Mesenchymal stem cell (in vitro differentiated cells and primary cell): ENCODE measurements around the gene PARP2.
"Not testable (repeated sequence)": the region's sequence is repeated elsewhere in the genome, so short reads cannot be mapped to it uniquely, and the experiment has no call there.

Experiments used
- DNase-seq: peaks from one replicate; pipeline ENCODE4 v3.0.0-alpha.2; 2013
- H2AFZ ChIP-seq: one replicate; pipeline ENCODE4 v1.6.1; 2013; ENCODE audit warnings: low read depth, mild to moderate bottlenecking, control low read depth, inconsistent platforms, low read length, moderate library complexity
- H2AK5ac ChIP-seq: 2 replicates; pipeline ENCODE4 v1.6.1; 2013; ENCODE audit warnings: low read length, moderate library complexity, mild to moderate bottlenecking, inconsistent platforms; ENCODE audit not compliant: severe bottlenecking
- H2BK120ac ChIP-seq: one replicate; pipeline ENCODE4 v1.6.1; 2013; ENCODE audit warnings: low read depth, mild to moderate bottlenecking, inconsistent platforms, low read length, moderate library complexity
- H2BK12ac ChIP-seq, 2 experiments: one replicate each; pipeline ENCODE4 v1.6.1; 2013; ENCODE audit warnings: inconsistent platforms in 2 of 2, low read length in 2 of 2, mild to moderate bottlenecking in 2 of 2, moderate library complexity in 2 of 2, control low read depth in 1 of 2
- H2BK15ac ChIP-seq: one replicate; pipeline ENCODE4 v1.6.1; 2013; ENCODE audit warnings: mild to moderate bottlenecking, low read depth, inconsistent platforms; ENCODE audit not compliant: poor library complexity, severe bottlenecking
- H2BK5ac ChIP-seq: 2 replicates; pipeline ENCODE4 v1.6.1; 2013; ENCODE audit warnings: low read depth, mild to moderate bottlenecking, low read length, control low read depth, inconsistent platforms; ENCODE audit not compliant: poor library complexity, severe bottlenecking
- H3K14ac ChIP-seq, 2 experiments: one replicate each; pipeline ENCODE4 v1.6.1; 2013; ENCODE audit warnings: inconsistent platforms in 2 of 2, low read length in 2 of 2, control low read depth in 1 of 2, mild to moderate bottlenecking in 1 of 2, moderate library complexity in 1 of 2
- H3K18ac ChIP-seq, 2 experiments: one replicate each; pipeline ENCODE4 v1.6.1; 2013; ENCODE audit warnings: inconsistent platforms in 2 of 2, low read length in 2 of 2, control low read depth in 1 of 2, low read depth in 1 of 2, mild to moderate bottlenecking in 1 of 2
- H3K23ac ChIP-seq, 2 experiments: one replicate each; pipeline ENCODE4 v1.6.1; 2013; ENCODE audit warnings: inconsistent platforms in 2 of 2, low read length in 2 of 2, mild to moderate bottlenecking in 2 of 2, moderate library complexity in 2 of 2, control low read depth in 1 of 2
- H3K27ac ChIP-seq: 2 replicates; pipeline ENCODE4 v1.5.1; 2013; ENCODE audit warnings: mild to moderate bottlenecking, moderate library complexity, low read length, control low read depth, inconsistent platforms; ENCODE audit not compliant: poor library complexity, severe bottlenecking
- H3K27me3 ChIP-seq, 2 experiments: 2 replicates each; pipeline versions ENCODE4 v1.6.1 to v1.7.0; 2013; ENCODE audit warnings: low read length in 2 of 2, mild to moderate bottlenecking in 2 of 2, moderate library complexity in 2 of 2, control low read depth in 1 of 2, inconsistent platforms in 1 of 2; ENCODE audit not compliant: control insufficient read depth in 1 of 2, insufficient read depth in 1 of 2
- H3K36me3 ChIP-seq, 2 experiments: 2 replicates each; pipeline versions ENCODE4 v1.6.1 to v1.7.0; 2013; ENCODE audit warnings: low read length in 2 of 2, control low read depth in 1 of 2, inconsistent platforms in 1 of 2, low read depth in 1 of 2, mild to moderate bottlenecking in 1 of 2; ENCODE audit not compliant: insufficient read depth in 2 of 2, control insufficient read depth in 1 of 2
- H3K4ac ChIP-seq, 2 experiments: one replicate each; pipeline ENCODE4 v1.6.1; 2013; ENCODE audit warnings: inconsistent platforms in 2 of 2, low read length in 2 of 2, mild to moderate bottlenecking in 2 of 2, moderate library complexity in 2 of 2, control low read depth in 1 of 2, low read depth in 1 of 2
- H3K4me1 ChIP-seq: 2 replicates; pipeline ENCODE4 v1.6.1; 2013; ENCODE audit warnings: low read depth, low read length, control low read depth; ENCODE audit not compliant: control insufficient read depth, insufficient read depth
- H3K4me2 ChIP-seq: 2 replicates; pipeline ENCODE4 v1.6.1; 2013; ENCODE audit warnings: low read length, mild to moderate bottlenecking, inconsistent platforms; ENCODE audit not compliant: poor library complexity, severe bottlenecking
- H3K4me3 ChIP-seq, 2 experiments: 2 replicates each; pipeline versions ENCODE4 v1.5.1 to v1.7.0; 2013; ENCODE audit warnings: low read length in 2 of 2, mild to moderate bottlenecking in 2 of 2, control low read depth in 1 of 2, low read depth in 1 of 2; ENCODE audit not compliant: insufficient read depth in 1 of 2
- H3K79me1 ChIP-seq: replicated peaks from 2 replicates; pipeline ENCODE4 v1.6.1; 2013; ENCODE audit warnings: mild to moderate bottlenecking, control low read depth, low read length, inconsistent platforms; ENCODE audit not compliant: poor library complexity, severe bottlenecking
- H3K9ac ChIP-seq: 2 replicates; pipeline ENCODE4 v1.7.0; 2013; ENCODE audit warnings: mild to moderate bottlenecking, low read length, moderate library complexity
- H3K9me3 ChIP-seq: 2 replicates; pipeline ENCODE4 v1.7.0; 2013; ENCODE audit warnings: mild to moderate bottlenecking, low read length; ENCODE audit not compliant: control insufficient read depth
- H4K8ac ChIP-seq: one replicate; pipeline ENCODE4 v1.6.1; 2013; ENCODE audit warnings: inconsistent platforms, mild to moderate bottlenecking, low read length, moderate library complexity
- H4K91ac ChIP-seq: one replicate; pipeline ENCODE4 v1.6.1; 2013; ENCODE audit warnings: mild to moderate bottlenecking, low read length, inconsistent platforms
- WGBS: methylation state at CpG from one replicate; pipeline ENCODE4 v1.1.7; 2013; ENCODE audit warnings: mixed read lengths; 5-methylcytosine and 5-hydroxymethylcytosine counted together

The PARP2 gene

GRCh38 chr14:20334017-20334416 is 9.4 kb upstream of the PARP2 start:
- H3K23ac ChIP-seq, result no peak overlapping the region
- no peak overlapping the region for H3K4me2 ChIP-seq
- 74% methylated on average over 3 of the region's 7 CpGs for WGBS
- H3K18ac ChIP-seq, result no peak overlapping the region
- no peaks in the 10 kb centered on the region for H3K79me1 ChIP-seq
- H3K4me1 ChIP-seq, result no peaks in the 10 kb centered on the region
- peaks cover 0 to under 1% of the 10 kb centered on the region in 2 experiments for H3K36me3 ChIP-seq
- H3K4ac ChIP-seq, result no peak overlapping the region
- H3K9ac ChIP-seq, result peak overlapping the region; percentile 87
- H3K27ac ChIP-seq, result no peak overlapping the region
- H2AK5ac ChIP-seq, result no peak overlapping the region
- H4K8ac ChIP-seq, result no peak overlapping the region
- H2BK15ac ChIP-seq, result no peak overlapping the region
- H3K9me3 ChIP-seq, result no peaks in the 10 kb centered on the region
- no peak overlapping the region for H2AFZ ChIP-seq
- H3K4me3 ChIP-seq, result no peak overlapping the region
- H2BK5ac ChIP-seq, result no peak overlapping the region
- no peak overlapping the region for H2BK12ac ChIP-seq
- no peak overlapping the region for H2BK120ac ChIP-seq
- H4K91ac ChIP-seq, result no peak overlapping the region
- no peaks in the 10 kb centered on the region for H3K27me3 ChIP-seq
- no peak overlapping the region for H3K14ac ChIP-seq
- no peak for DNase-seq

- not testable (repeated sequence) for H3K9me3 ChIP-seq, H3K79me1 ChIP-seq, H3K27me3 ChIP-seq, DNase-seq, H3K4ac ChIP-seq, H4K91ac ChIP-seq, H3K23ac ChIP-seq, H2BK12ac ChIP-seq, H4K8ac ChIP-seq, H3K4me3 ChIP-seq, H2BK120ac ChIP-seq, H3K27ac ChIP-seq, H2BK5ac ChIP-seq, H2AFZ ChIP-seq, H2AK5ac ChIP-seq, H3K4me1 ChIP-seq, H3K14ac ChIP-seq, H3K18ac ChIP-seq, H3K9ac ChIP-seq, H2BK15ac ChIP-seq, H3K4me2 ChIP-seq
- WGBS, result 100% methylated on average over 3 of the region's 4 CpGs
- peaks cover 0 to 10% of the 10 kb centered on the region in 2 experiments for H3K36me3 ChIP-seq
These were observed 2.4 kb upstream of the PARP2 start for GRCh38 chr14:20341032-20341431.

- no peak overlapping the region for H4K91ac ChIP-seq
- no CpG with 5 or more reads among the region's 2 CpGs for WGBS
These were observed 1.8 kb upstream of the PARP2 start for GRCh38 chr14:20341646-20342045.

GRCh38 chr14:20343862-20344220 is 406 bp downstream of the PARP2 start:
- H3K14ac ChIP-seq, result no peak overlapping the region
- H3K27ac ChIP-seq, result peak overlapping the region; percentile 66
- peak overlapping the region; percentile 98 for H3K9ac ChIP-seq
- no peaks in the 10 kb centered on the region for H3K4me1 ChIP-seq
- WGBS, result no CpG with 5 or more reads among the region's 3 CpGs
- H3K23ac ChIP-seq, result no peak overlapping the region
- peak overlapping the region; percentile 24 for H3K4me2 ChIP-seq
- peak overlapping the region; percentile 70 to 94 for H3K4me3 ChIP-seq
- H3K36me3 ChIP-seq, result peaks cover 6 to 30% of the 10 kb centered on the region in 2 experiments
- H4K8ac ChIP-seq, result peak overlapping the region; percentile 35
- no peak overlapping the region for H2AFZ ChIP-seq
- H3K18ac ChIP-seq, result no peak overlapping the region
- no peak overlapping the region for H4K91ac ChIP-seq
- no peaks in the 10 kb centered on the region for H3K9me3 ChIP-seq
- no peak overlapping the region for H2BK15ac ChIP-seq
- H2BK120ac ChIP-seq, result no peak overlapping the region
- no peak overlapping the region for H3K4ac ChIP-seq
- peaks cover 8% of the 10 kb centered on the region for H3K79me1 ChIP-seq
- no peak overlapping the region for H2AK5ac ChIP-seq
- no peak overlapping the region for H2BK12ac ChIP-seq
- H3K27me3 ChIP-seq, result no peaks in the 10 kb centered on the region
- peak; percentile 50 for DNase-seq
- H2BK5ac ChIP-seq, result no peak overlapping the region

More at GRCh38 chr14:20341646-20342045, 1.8 kb upstream of the PARP2 start:
- Histone ChIP-seq H3K27ac (no peak overlapping the region), H2BK15ac (no peak overlapping the region), H3K23ac (no peak overlapping the region), H2BK12ac (no peak overlapping the region), H3K4me2 (no peak overlapping the region), H3K36me3 (peaks cover 0 to 15% of the 10 kb centered on the region in 2 experiments), H2AFZ (no peak overlapping the region), H3K9ac (peak overlapping the region; percentile 98), H3K4ac (no peak overlapping the region), H3K18ac (no peak overlapping the region), H3K27me3 (no peaks in the 10 kb centered on the region), H4K8ac (no peak overlapping the region), H2AK5ac (no peak overlapping the region), H3K4me3 (peak overlapping the region in 1 of 2 experiments; percentile 94), H3K9me3 (no peaks in the 10 kb centered on the region), H2BK5ac (no peak overlapping the region), H3K79me1 (peaks cover 6% of the 10 kb centered on the region), H3K14ac (no peak overlapping the region), H2BK120ac (no peak overlapping the region), H3K4me1 (no peaks in the 10 kb centered on the region)
- no peak for DNase-seq
